GM18858 (cell line): ENCODE results near the gene SELENOH.
"Not testable (repeated sequence)": the region's sequence is repeated elsewhere in the genome, so short reads cannot be mapped to it uniquely, and the experiment has no call there.

ENCODE experiments used
- ATAC-seq: cut with Tn5 transposase; IDR thresholded peaks from one replicate; pipeline ENCODE4 v1.9.1; 2021; ENCODE audit not compliant: unreplicated experiment

The SELENOH gene, protein sequence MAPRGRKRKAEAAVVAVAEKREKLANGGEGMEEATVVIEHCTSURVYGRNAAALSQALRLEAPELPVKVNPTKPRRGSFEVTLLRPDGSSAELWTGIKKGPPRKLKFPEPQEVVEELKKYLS

DNA sequence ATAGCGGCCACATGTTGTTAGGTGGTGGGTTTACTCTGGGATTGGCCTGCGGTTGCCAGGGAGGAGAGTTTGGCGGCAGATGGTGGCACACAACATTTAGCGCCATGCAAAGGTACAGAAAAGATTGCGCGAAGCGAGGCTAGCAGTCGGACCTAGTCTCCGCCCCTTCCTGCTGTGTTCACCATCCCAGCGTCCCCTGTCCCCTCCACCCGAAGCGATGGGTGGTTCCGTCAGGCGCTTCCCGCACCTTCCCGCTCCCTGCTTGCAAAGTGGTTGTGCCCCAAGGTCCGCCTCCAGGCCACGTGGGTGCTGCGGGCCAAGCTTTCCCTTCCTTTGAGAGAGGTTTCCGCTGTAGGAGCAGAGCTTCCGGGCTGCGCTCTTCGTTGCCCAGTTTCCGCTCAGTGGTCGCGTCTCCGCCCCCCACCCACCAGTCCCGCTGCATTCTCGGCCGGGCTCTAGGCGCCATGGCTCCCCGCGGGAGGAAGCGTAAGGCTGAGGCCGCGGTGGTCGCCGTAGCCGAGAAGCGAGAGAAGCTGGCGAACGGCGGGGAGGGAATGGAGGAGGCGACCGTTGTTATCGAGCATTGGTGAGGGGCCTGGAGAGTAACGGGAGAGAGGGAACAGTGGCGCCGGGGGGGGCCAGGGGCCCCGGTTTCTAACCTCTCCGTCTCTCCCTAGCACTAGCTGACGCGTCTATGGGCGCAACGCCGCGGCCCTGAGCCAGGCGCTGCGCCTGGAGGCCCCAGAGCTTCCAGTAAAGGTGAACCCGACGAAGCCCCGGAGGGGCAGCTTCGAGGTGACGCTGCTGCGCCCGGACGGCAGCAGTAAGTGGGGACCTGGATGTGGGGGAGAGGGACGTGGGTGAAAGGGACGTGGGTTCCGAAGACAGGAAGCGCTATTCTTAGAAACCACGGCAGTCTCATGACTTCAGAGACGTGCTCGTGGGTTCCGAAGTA lies at the start of gene SELENOH:
TSS of gene SELENOH (plus strand) at position 360 of the 955 bp plus-strand sequence. CDS start at position 465, 105 bp downstream.
- peak; percentile 88 for ATAC-seq

- no peak for ATAC-seq
Observed at GRCh38 chr11:57698843-57699365, 42.4 kb upstream of the SELENOH start.

- no peak for ATAC-seq
Observed at GRCh38 chr11:57699813-57700212, 41.5 kb upstream of the SELENOH start.

- ATAC-seq: no peak
Observed at GRCh38 chr11:57700425-57700824, 40.9 kb upstream of the SELENOH start.

DNA sequence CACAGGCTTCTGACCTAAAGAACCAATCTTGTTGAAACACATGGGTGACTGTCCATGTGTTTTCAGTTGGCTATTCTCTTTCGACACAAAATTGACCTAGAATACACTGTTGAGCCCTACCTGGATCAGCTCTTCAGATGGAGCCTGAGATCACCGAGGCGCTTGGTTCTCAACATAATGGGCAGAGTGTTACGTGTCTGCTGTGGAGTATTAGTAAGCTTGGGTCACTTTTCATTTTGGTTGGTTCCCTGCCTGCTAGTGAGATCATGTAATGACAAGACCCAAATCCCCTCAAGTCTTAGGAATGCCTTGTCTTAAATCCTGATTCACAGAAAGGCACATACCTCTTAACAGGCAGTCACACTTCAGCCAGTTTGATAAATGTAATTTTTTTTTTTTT lies 38.0 kb upstream of the SELENOH start:
- no peak for ATAC-seq

- ATAC-seq: no peak
Observed at GRCh38 chr11:57704932-57705331, 36.4 kb upstream of the SELENOH start.

- not testable (repeated sequence) for ATAC-seq
Observed at GRCh38 chr11:57705432-57705831, 35.9 kb upstream of the SELENOH start.

DNA sequence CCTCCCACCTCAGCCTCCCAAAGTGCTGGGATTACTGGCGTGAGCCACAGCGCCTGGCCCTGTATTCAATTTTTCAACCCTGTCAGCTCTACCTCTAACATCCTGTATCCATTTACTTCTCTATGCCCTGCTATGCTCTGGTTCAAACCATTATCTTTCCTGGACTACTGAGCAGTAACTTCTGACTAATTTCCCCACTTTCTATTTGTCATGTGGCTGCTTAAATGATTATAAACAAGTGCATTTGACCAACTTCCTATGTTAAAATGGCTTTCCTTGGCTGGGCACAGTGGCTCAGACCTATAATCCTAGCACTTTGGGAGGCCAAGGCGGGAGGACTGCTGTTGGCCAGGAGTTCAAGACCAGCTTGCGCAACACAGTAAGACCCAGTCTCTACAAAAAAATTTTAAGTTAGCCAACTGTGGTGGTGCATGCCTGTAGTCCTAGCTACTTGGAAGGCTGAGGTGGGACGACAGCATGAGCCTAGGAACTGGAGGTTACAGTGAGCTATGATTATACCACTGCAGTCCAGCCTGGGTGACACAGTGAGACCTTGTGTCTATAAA lies 31.4 kb upstream of the SELENOH start:
- ATAC-seq: no peak

DNA sequence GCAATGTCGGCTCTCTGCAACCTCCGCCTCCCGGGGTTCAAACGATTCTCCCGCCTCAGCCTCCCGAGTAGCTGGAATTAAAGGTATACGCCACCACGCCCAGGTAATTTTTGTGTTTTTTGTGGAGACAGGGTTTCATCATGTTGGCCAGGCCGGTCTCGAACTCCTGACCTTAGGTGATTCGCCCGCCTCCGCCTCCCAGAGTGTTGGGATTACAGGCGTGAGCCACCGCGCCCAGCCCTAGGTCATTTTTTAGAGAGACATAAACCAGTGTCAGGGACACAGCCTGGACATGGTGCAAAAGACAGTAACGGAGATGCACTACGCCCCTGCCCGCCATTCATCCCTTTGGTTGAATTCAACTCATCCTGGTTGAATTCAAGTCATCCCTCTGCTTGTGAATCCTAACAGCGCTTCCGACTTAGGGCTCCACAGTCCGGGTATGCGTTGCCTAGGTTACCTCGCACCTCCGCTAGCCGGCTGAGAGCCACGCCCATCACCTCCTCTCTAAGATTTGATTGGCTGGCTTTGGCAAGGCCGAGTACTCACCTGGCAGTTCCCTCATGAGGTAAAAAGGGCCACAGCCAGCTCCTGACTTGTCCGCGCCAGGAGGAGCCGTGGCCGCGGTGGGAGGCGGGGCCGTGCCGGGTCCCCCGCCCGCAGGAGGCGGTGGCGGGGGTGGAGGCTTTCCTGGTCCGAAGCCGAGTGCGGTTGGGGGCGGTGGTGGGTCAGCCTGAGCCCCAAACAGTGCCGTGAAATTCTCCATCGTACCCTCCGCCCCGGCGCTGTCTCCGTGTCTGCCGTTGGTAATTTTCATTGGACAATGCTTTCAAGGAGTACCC lies 29.7 kb upstream of the SELENOH start, which contains the start of gene MED19:
TSS of gene MED19 (minus strand) at position 802 of the 842 bp plus-strand sequence. CDS start at position 766, 36 bp downstream.
- peak; percentile 29 for ATAC-seq

DNA sequence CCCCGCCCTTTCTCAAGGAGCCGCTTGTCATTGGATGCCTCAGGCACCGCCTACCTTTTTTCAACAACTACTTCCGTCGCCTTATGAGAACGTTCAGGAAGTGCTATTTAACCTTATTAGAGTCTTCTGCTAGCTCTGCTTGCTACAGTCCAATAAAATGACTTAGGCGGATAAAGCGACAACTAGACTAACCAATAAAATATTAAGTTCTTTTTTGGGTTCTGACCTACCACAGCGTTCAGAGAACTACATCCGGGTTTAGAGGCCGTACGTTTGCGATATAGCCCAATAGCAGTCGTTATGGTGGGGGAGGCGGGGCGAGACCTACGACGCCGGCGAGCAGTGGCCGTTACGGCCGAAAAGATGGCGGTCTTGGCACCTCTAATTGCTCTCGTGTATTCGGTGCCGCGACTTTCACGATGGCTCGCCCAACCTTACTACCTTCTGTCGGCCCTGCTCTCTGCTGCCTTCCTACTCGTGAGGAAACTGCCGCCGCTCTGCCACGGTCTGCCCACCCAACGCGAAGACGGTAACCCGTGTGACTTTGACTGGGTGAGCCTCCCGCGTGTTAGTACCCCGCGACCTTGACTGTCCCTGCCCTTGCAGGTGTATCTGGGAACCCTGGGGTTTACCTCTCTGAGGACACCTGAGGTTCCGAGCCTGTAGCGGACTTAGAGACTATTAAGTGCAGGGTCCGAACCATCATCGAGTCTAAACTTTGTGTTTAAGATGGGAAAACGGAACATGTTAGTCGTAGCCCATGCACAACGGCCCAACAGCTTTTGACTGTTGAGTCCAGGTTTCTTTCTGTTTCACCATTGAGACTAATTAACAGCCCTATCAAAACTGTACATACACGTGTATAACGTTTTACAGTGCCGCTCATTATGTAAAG lies 28.8 kb upstream of the SELENOH start, which contains the start of gene TMX2:
TSS of gene TMX2 (plus strand) at position 338 of the 895 bp plus-strand sequence. CDS start at position 364, 26 bp downstream.
- peak; percentile 95 for ATAC-seq

GRCh38 chr11:57713835-57714234 lies 27.5 kb upstream of the SELENOH start:
- ATAC-seq: no peak

DNA sequence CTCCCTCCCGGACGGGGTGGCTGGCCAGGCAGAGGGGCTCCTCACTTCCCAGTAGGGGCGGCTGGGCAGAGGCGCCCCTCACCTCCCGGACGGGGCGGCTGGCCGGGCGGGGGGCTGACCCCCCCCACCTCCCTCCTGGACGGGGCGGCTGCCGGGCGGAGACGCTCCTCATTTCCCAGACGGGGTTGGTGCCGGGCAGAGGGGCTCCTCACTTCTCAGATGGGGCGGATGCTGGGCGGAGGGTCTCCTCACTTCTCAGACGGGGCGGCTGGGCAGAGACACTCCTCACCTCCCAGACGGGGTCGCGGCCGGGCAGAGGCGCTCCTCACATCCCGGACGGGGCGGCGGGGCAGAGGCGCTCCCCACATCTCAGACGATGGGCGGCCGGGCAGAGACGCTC lies 24.6 kb upstream of the SELENOH start:
- not testable (repeated sequence) for ATAC-seq

DNA sequence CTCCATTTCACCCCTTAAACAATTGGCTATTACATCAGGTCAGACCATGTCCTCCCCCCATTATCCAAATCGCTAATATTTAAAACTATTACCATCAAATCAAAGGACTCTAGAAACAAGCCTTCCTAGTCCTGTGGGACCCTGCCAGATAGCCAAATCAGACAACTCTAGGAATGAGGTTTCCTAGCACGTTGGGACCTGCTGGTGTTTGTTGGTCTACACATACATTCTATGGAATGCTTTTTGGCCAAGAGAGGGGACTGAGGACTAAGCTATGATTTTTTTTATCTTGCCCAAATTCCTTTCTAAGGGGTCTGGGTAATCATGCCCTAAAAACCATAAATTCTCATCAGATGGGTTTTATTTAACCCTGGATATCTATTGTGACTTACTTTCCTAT lies 14.1 kb upstream of the SELENOH start:
- ATAC-seq: no peak

- ATAC-seq: no peak
Observed at GRCh38 chr11:57728829-57729228, 12.5 kb upstream of the SELENOH start.

DNA sequence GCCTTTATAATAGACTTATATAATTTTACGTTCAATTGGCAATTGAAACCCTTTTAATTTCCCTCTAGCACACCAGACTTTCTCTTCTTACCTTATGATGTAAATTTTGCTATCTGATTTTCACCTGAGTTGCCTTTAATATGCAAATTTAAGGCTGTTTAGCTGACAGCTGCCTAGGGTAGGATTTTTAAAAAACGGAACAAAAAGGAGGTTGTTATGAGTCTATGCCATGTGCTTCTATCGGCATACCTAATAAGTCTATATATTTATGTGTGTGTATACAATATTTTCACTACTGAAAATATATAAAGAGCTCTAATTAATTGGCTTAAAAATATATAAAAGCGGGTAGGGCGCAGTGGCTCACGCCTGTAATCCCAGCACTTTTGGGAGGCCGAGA lies 11.8 kb upstream of the SELENOH start:
- no peak for ATAC-seq

DNA sequence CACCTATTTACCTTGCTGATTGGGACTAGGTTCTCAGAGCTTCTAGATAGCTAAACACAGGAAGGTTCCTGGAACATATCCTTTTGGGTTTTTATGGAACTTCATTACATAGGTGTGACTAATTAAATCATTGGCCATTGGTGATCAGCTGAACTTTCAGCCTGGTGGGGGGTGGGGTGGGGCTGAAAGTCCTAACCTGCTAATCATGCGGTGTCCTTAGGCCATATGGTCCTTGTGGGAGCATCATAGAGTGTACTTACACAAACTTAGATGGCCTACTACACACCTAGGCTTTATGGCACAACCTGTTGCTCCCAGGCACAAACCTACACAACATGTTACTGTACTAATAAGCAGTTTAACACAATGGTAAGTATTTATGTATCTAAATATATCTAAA lies 8.6 kb upstream of the SELENOH start:
- no peak for ATAC-seq

DNA sequence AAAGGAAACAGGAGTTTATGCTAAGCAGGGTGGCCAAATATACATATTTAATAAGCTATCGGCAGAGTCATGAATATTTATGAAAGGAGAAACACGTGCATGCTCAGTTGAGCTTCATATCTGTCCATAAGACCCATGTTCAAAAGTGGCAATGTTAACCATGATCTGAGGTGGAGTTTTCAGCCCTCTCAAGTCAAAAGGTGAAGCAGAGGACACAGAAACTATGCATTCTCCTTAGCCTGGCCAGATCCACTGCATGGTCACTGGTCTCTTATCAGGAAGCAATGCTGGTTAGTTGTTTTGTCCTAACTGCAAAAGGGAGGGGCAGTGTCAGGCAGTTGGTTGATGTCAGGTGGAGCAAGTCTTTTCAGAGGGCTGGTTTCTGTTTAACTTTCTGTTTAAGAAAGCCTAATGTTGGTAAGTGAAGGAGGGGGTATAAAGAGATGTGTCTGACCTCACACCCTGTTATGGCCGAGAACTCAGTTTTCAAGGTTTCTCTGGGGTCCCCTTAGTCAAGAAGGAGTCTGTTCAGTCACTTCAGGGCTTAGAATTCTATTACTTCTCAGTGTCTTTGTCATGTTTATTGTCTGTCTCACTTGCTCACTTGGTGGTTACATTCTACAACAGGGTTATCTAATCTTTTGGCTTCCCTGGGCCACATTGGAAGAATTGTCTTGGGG lies 5.5 kb upstream of the SELENOH start:
- no peak for ATAC-seq

- ATAC-seq: no peak
Observed at GRCh38 chr11:57742087-57742452, 779 bp downstream of the SELENOH start.

DNA sequence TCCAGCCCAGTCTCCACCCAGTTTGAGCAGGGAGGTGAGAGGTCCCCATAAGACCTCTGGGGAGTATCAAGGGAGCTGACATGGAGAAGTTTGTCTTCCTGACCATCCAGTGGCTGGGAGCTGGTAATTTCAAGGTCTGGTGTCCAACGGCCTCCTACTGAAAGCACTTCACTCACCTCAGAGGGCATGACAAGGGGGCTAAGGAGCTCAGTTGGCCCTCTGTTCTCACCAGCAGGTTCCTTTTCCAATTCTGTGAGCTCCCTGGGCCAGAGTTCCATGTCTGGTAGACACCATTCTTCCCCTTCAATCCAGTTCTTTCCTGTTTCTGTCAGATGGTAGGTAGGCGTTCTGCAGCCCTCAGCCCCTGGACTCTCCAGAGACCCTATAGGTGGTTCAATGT lies 3.1 kb downstream of the SELENOH start:
- no peak for ATAC-seq
